SKM-1 treated with dmso at 0.1 percent for 144 hours (cell line): ENCODE measurements around the gene FGFRL1.
"Not testable (repeated sequence)": the region's sequence is repeated elsewhere in the genome, so short reads cannot be mapped to it uniquely, and the experiment has no call there.

Experiments
- DNase-seq: peaks from one replicate; lab custom pipeline; 2025; ENCODE audit not compliant: unreplicated experiment; lab: John Stamatoyannopoulos, UW

Gene FGFRL1

DNA sequence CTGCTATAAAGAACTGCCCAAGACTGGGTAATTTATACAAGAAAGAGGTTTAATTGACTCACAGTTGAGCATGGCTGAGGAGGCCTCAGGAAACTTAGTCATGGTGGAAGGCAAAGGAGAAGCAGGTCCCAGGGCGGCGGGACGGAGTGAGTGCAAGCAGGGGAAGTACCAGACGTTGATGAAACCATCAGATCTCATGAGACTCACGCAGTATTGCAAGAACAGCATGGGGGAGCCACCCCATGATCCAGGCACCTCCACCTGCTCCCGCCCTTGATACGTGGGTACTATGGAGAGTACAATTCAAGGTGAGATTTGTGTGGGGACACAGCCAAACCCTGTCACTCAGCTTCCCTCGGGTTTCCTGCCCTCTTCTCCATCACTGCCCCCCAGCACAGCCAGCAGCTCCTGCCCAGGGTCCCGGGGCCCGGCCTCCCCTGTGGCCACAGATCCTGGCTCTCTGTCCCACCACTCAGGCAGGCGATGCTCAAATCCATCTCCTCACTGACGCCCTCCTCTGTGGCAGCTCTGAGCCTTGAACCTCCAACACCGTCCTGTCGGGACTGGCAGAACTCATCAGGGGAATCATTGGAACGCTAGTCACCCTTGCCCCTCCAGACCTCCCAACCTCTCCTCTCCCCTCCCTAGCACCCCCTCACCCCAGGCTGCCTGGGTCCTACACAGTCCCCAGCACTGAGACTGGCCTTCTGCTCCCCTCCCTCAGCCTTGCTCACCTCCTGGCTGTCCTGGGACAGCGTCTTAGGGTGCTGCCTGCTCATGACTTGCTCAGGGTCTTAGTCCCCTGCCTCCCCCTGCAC lies 37.6 kb downstream of the FGFRL1 start:
- peak; percentile 49 for DNase-seq

DNA sequence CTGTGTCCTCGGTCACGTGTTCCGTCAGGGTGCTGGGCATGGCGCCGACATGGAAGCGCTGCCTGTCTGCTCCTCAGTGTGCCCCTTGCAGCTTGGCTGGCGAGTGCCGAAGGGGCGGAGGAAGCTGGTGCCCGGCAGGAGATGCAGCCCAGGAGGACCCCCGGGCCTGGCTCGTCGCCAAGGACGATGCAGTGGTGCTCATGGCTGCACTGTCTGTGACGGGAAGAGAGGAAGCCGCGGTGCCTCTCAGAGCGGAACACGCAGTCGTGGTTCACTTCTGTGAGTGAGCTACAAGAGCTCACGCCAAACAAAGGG lies 38.1 kb downstream of the FGFRL1 start:
- no peak for DNase-seq

DNA sequence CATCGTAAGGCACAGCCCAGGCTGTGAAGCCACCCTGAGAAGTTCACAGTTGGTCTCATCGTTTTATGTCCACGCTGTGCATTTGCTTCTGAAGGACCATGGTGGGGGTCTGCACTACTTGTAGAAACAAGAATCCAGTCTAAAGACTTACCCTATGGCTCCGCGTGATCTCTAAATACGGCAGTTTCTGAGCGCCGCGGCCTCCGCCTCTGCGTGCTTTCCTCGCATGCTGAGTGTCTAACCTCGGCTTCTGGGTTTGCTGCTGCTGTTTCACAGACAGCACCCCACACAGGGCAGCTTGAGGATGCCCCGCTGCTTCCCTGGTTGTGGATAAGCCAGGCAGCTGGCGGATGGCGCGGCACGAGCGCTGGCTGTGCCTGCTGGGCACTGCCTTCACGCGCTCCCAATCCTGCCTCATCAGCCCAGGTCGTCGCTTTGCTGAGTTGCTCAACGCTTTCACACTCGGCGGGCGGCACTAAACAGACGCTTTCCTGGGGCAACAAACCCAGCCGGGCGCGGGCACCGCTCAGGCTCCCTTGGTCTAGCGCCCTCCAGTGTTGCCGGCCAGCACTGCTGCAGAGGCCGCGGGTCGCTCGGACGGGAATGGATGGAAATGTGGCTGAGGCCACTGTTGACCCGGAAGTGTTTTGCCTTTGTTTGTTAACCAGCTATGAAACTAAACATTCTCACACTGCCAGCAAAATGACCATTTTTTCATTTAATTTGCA lies 39.2 kb downstream of the FGFRL1 start:
- no peak for DNase-seq

DNA sequence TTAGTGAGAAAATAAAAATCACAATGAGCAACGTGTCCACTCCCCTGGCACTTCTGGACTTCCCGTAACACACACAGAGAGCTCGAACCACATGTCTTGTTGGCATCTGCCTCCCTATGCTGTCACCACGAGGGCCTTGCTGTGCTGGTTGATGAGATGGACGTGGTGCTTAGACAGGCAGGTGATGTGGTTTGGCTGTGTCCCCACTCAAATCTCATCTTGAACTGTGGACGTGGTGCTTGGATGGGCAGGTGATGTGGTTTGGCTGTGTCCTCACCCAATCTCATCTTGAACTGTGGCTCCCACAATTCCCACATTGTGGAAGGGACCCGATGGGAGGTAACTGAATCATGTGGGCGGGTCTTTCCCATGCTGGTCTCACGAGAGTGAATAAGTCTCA lies 40.0 kb downstream of the FGFRL1 start:
- DNase-seq: no peak

DNA sequence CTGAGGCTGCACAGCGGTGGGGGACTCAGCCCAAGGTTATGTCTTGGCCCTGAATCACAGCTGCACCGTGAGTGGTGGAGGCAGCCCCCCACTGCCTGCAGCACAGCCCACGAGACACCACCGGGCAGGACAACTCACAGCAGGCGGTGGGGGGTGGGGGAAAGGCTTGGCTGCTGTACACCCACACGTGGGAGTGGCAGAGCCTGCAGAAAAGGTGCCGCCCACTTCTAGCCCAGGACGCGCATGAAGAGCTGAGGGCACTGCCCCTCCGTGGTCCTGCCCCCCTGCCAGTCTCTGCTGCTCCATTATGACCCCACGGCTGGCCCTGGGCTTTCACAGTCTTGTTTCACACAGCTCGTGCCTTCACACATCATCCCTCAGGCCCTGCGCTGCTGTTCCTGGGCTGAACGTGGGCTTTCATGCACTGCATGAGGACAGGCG lies 40.8 kb downstream of the FGFRL1 start:
- DNase-seq: no peak

DNA sequence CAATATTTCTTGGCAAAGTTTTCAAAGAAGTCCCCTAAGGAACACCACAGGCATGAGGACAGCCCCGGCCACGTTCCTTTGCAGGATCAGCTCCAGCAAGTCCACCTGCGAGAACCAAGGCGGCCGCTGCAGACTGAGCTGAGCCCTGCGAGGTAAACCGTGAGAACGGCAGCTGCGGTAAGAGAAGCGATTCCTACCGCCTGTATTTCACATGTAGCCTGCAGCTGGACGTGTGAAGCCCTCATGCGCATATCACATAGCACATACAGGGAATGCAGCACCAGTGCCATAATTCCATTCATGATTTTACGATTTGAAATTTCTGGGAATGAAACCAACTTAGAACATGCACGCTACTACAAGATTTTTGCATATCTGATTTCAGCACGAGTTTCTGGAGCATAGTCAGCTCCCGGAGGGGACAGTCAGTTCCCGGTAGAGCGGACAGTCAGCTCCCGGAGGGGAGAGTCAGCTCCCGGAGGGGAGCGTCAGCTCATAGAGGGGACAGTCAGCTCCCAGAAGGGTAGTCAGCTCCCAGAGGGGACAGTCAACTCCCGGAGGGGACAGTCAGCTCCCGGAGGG lies 41.7 kb downstream of the FGFRL1 start:
- DNase-seq: no peak

DNA sequence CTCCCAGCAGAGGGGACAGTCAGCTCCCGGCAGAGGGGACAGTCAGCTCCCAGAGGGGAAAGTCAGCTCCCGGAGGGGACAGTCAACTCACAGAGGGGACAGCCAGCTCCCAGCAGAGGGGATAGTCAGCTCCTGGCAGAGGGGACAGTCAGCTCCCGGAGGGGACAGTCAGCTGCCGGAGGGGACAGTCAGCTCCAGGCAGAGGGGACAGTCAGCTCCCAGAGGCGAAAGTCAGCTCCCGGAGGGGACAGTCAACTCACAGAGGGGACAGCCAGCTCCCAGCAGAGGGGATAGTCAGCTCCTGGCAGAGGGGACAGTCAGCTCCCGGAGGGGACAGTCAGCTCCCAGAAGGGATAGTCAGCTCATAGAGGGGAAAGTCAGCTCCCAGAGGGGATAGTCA lies 42.5 kb downstream of the FGFRL1 start:
- DNase-seq: not testable (repeated sequence)

DNA sequence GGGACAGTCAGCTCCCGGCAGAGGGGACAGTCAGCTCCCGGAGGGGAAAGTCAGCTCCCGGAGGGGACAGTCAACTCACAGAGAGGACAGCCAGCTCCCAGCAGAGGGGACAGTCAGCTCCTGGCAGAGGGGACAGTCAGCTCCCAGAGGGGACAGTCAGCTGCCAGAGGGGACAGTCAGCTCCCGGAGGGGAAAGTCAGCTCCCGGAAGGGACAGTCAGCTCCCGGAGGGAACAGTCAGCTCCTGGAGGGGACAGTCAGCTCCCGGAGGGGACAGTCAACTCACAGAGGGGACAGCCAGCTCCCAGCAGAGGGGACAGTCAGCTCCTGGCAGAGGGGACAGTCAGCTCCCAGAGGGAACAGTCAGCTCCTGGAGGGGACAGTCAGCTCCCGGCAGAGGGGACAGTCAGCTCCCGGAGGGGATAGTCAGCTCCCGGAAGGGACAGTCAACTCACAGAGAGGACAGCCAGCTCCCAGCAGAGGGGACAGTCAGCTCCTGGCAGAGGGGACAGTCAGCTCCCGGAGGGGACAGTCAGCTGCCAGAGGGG lies 43.3 kb downstream of the FGFRL1 start:
- DNase-seq: not testable (repeated sequence)

DNA sequence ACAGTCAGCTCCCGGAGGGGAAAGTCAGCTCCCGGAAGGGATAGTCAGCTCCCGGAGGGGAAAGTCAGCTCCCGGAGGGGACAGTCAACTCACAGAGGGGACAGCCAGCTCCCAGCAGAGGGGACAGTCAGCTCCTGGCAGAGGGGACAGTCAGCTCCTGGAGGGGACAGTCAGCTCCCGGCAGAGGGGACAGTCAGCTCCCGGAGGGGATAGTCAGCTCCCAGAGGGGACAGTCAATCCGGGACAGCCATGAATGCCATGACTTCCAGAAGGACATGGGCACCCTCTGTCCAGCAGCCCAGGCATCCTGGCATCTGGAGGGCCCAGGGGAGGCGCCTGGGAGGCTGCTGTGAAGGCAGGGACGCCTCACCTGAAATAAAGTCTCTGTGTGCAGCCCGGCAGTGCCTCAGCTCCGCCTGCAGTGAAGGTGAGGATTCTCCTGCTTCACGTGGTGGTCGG lies 43.8 kb downstream of the FGFRL1 start:
- DNase-seq: not testable (repeated sequence)

DNA sequence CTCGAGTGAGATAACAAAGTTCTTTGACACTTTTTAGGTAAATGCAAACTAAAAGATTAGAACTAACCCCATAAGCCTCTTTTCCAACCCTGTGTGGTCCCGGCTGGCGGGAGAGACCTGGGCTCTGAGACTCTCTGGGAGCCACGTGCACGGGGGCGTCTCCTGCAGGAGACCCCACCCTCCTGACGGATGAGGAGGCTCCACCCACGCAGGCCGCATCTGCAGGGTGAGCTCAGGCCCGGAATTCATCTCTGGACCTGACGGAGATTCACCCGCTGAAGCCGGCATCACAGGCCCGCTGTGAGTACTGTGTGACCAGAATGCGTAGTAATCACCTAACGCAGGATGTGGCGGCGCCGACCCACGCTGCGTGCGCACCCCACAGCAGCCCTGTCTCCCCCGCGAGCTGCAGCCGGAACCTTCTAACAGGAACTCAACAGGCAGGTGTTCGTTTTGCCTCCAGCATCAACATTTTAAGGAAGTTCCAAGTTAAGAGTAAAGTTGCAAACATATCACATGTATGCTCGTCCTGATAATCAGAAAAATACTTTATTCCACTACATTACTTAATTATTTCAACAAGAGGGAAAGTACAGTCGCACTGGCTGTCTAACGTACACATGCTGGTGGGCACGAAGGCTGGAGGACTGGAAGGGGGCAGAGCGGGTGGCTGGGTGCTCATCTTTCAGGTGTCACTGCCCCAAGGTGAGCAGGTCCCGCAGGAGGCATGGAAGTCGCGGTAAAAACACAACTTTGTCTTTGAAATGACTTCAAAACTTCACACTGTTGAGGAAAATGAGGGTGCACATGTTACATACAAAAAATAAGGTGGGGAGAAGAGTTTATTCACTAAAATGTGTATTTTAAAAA lies 44.5 kb downstream of the FGFRL1 start:
- peak; percentile 33 for DNase-seq

DNA sequence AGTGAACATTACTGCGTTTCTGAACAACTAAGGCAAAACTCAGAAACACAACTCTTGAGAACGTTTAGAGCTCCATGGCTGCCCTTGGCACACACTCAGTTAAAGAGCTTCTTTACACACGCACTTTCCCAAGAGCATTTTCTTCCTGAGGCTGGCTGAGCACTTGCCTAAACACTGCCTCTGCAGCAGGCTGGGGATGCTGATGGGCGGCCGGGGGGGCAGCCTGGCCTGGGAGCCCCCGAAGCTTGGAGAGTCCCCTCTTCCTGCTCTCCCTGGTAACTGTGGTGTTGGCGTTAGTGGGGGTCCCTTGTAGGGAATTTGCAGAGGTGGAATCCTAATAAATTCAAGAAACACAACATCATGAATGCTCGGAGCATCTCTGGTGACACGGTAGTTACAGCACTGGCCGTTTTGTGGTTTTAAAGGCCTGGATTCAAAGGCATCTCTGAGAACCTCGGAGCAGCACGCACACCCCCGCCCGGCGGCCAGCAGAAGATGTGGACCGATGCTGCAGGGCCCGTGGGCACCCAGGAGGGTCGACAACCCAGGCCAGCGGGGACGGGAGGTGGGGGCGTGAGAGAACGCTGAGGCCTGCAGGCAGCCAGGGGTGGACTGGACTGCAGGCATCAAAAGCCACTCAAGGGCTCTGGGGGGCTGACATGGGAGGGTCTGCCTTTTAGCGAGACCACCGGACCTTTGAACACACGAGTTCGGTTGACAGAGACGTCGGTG lies 45.4 kb downstream of the FGFRL1 start:
- DNase-seq: no peak

DNA sequence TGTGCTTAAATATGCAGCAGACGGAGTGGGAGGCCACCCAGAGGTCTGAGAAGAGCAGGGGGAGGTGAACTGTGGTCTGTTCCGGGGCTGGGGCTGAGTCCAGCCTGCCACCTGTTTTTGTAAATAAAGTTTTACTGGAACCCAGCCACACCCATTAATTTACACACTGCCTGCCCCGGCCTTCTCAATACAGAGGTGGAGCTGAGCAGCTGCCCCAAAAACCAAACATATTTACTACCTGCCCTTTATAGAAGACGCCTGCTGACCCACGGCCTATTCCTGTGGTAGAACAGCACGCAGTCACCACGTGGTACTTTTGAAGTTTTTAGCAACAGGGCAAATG lies 45.9 kb downstream of the FGFRL1 start:
- no peak for DNase-seq

DNA sequence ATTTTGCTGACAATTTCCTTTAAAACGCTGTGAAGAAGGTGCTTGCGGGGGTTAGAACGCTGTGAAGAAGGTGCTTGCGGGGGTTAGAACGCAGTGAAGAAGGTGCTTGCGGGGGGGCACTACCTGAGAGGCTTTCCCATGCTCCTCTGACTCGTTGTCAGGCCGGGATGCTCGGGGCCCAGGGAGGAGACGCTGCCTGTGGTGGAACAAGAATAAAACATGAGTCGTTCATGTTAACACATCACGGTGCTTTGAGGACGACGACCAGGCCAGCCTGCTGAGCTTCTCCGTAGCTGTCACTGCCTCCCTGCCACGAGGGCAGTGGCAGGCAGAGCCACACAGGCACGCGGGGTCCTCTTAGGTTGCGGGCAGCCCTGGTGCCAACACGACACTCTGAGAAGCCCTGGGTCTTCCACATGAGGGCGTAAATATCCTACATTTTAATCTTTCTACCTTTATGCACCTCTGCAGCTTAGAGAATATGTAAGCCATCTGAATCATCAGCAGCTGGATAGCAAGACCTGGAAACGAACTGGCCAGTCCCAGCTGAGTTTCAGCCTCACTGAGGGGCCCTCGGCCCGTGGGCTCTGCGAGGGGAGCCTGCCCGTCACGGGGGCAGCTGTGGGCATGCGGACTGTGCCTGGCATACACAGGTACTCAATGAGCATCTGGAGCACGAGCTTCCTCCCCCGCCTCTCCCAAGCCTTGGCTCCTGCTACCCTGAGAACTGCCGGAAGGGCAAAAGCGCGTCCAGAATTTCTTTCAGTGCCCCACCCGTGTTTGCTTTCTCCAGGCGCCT lies 47.0 kb downstream of the FGFRL1 start:
- no peak for DNase-seq

DNA sequence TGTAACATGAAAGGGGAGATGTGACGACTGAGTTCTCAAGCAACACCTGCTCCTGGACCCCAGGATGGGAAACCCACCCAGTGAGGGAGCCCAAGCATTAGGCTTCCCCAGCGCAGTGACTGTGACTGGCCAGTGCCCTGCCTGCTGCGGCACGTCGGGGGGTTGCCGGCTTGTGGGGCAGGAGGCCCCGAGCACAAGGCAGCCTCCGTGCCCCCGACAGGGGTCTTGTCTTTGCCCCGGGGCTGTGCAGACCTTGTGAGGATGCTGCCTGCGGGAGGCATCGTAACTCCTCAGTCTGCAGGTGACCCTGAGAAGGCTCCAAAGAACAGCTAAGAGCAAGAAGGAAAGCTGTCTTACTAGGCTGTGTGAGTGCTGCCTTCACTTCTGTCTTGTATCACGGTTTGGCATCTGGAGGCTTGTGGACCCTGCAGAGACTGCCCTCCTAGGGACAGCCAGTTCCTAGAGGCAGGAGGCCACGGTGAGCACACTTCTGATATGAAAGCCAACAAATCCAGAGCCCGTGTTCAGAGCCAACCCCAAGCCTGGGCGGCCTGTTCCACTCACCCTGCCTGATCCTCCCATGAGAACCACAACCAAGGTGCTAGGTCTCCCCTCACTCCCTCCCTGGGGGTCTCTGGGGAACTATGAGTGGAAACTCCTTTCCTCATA lies 47.7 kb downstream of the FGFRL1 start:
- no peak for DNase-seq

DNA sequence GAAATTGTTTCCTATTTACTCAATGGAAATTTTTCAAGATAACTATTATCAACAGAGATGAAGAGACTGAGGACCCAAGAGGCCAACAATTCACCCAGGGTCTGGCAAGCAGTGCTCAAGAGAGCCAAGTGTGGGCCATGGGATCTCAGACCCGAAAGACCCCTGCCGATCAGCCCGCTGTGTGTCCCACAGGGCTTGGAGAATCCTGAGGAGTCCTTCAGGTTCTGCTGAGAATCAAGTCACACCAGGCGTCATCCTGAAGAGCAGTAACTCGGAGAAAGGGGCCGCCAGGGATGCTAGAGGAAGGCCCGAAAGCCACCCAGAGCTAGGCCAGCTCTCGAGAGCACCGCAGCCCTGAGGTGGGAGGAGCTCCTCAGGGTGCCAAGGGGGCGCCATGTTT lies 48.7 kb downstream of the FGFRL1 start:
- no peak for DNase-seq

DNA sequence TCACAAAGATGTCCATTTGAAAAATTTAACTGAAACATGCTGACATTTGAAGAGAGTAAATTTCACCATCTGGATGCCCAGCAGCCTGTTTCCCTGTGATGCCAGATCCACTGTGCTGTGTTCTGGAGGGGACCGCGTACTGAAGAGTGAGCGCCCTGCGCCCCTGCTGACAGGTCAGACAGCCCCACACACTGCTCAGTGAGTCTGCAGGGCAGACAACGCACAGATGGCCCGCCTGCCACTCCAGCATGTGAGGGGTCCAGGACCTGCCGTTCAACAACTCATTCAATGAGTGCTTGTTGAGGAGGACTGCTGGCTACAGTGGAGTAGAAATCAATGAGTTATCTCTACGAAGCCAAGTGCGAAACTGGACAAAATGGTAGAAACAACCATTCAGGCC lies 49.2 kb downstream of the FGFRL1 start:
- DNase-seq: no peak

DNA sequence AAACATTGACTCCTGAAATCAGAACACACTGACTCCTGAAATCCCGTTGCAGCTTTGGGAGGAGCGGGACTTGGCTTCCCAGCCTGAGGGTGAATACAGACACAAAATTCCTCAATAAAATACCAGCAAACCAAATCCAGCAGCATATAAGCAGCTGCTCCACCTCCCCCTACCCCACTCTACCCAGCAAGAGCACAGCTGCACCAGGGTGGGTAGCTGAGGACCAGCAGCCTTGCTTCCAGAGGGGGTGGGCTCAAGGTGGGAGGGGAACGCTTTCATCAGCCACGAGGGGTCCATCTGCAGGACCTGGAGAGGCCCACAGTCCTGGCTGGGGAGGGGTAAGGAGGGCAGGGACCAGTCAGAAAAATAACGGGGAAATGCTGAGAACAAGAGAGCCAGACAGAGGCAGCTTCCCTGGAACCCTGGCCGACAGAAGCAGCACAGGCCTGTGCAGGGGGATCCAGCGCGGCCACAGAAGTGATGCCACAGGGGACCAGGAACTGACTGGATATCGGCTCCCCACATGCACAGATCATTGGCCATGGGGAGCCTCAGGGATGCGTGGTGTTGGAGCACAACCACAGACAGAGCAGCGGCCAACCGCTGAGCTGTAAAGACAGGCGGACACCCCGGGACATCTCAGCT lies 49.8 kb downstream of the FGFRL1 start:
- no peak for DNase-seq

DNA sequence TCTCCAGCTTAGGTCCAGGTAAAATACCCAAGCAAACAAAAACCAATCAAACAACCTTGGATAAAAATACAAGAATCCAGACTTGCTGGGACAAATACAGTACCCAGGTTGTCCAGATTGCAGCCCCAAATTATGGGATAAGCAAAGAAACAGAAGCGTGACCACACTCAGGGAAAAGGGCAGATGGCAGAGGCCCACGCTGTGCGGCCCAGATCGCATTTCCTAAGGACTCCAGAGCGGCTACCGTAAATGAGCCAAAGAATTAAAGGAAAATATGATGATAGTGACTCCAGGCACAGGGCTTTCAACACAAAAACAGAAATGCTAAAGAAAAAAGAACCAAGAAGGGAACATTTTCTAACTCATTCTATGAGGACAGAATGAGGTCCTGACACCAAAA lies 50.3 kb downstream of the FGFRL1 start:
- DNase-seq: no peak

DNA sequence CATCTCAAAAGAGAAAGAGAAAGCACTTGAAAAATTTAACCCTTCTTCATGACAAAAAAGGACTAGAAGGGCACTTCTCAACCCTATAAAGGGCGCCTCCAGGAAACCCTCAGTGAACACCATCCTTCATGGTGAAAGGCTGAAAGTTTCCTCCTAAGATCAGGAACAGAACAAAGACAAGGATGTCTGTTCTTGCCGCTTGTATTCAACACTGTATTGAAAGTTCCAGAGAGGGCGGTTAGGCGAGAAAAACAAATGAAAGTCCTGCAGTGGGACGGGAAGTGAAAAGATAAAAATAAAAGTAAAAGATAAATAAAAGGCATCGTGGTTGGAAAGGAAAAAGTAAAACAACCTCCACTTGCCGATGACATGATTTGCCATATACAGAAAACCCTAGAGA lies 51.0 kb downstream of the FGFRL1 start:
- DNase-seq: no peak
